ENCODE results near the gene KRT40. TPM values are rescaled to one million over a fixed set of nuclear protein-coding genes. Genes with fewer than 3 reads are reported as not detected.
A peak's percentile ranks its signal among the peaks of the same experiment; 100 is the strongest.

The KRT40 gene
- polyA plus RNA-seq, 3 donors: not detected

- Histone ChIP-seq H3K9ac (ENCODE audit: insufficient read depth, low read length, poor library complexity, severe bottlenecking) (no peak overlapping the region), H2AFZ (ENCODE audit: insufficient read depth, low read depth, low read length, poor library complexity, severe bottlenecking) (no peak overlapping the region), H3K9me3 (replicated peaks in 1 of 2; ENCODE audit: control insufficient read depth in 1 of 2, insufficient read depth in 1 of 2, low read length in 2 of 2) (no peaks in the 10 kb centered on the region), H3K36me3 (replicated peaks in 1 of 2; ENCODE audit: control insufficient read depth in 1 of 2, insufficient read depth in 2 of 2, low read length in 2 of 2) (no peaks in the 10 kb centered on the region), H3K27me3 (ENCODE audit: control insufficient read depth in 2 of 2, insufficient read depth in 2 of 2, low read length in 2 of 2) (peaks cover 7 to 12% of the 10 kb centered on the region in 2 donors), H4K20me1 (ENCODE audit: insufficient read depth, low read length) (no peaks in the 10 kb centered on the region), H3K27ac (ENCODE audit: low read depth in 1 of 2, low read length in 2 of 2) (no peak overlapping the region), H3K4me3 (replicated peaks in 1 of 3; ENCODE audit: low read depth in 2 of 3, low read length in 3 of 3) (no peak overlapping the region), H3K4me1 (ENCODE audit: control insufficient read depth in 1 of 2, insufficient read depth in 2 of 2, low read length in 2 of 2) (peaks cover 13 to 17% of the 10 kb centered on the region in 2 donors), H3K79me2 (ENCODE audit: insufficient read depth, low read length) (no peaks in the 10 kb centered on the region), H3K4me2 (replicated peaks; ENCODE audit: extremely low read depth, low read length, poor library complexity, severe bottlenecking) (no peak overlapping the region)
- Mint-ChIP-seq H3K27me3 (ENCODE audit: low read depth in 3 of 3) (peaks cover 8 to 12% (median 8%) of the 10 kb centered on the region in 3 donors), H3K9me3 (peaks cover 0 to 10% (median 0%) of the 10 kb centered on the region in 7 donors), H3K4me1 (peaks cover 14% of the 10 kb centered on the region), H3K4me3 (no peak overlapping the region), H3K27ac (peak overlapping the region in 2 of 7 donors; percentile 41 to 66), H3K36me3 (no peaks in the 10 kb centered on the region)
- DNase-seq: no peak
- 100% methylated on average over 1 of the region's 3 CpGs for WGBS (ENCODE audit: insufficient coverage)
- no peak for TF ChIP-seq CTCF (IDR thresholded peaks at IDR 0.05)
- intact Hi-C loops (cut with micrococcal nuclease): no loop called here
Observed at GRCh38 chr17:40935624-40936023, 48.5 kb downstream of the KRT40 start.

- no peak overlapping the region for H3K27ac Mint-ChIP-seq
- no peak overlapping the region for H3K27ac ChIP-seq (ENCODE audit: low read depth in 1 of 2, low read length in 2 of 2)
Observed at GRCh38 chr17:40932608-40933007, 51.5 kb downstream of the KRT40 start.

More at GRCh38 chr17:40932608-40933007, 51.5 kb downstream of the KRT40 start:
- intact Hi-C loops (cut with micrococcal nuclease): no loop called here
- Histone ChIP-seq H3K4me1 (ENCODE audit: control insufficient read depth in 1 of 2, insufficient read depth in 2 of 2, low read length in 2 of 2) (peaks cover 13 to 17% of the 10 kb centered on the region in 2 donors), H3K36me3 (replicated peaks in 1 of 2; ENCODE audit: control insufficient read depth in 1 of 2, insufficient read depth in 2 of 2, low read length in 2 of 2) (no peaks in the 10 kb centered on the region), H3K9me3 (replicated peaks in 1 of 2; ENCODE audit: control insufficient read depth in 1 of 2, insufficient read depth in 1 of 2, low read length in 2 of 2) (no peaks in the 10 kb centered on the region), H4K20me1 (ENCODE audit: insufficient read depth, low read length) (no peaks in the 10 kb centered on the region), H2AFZ (ENCODE audit: insufficient read depth, low read depth, low read length, poor library complexity, severe bottlenecking) (no peak overlapping the region), H3K4me2 (replicated peaks; ENCODE audit: extremely low read depth, low read length, poor library complexity, severe bottlenecking) (no peak overlapping the region), H3K27me3 (ENCODE audit: control insufficient read depth in 2 of 2, insufficient read depth in 2 of 2, low read length in 2 of 2) (peaks cover 7 to 12% of the 10 kb centered on the region in 2 donors), H3K9ac (ENCODE audit: insufficient read depth, low read length, poor library complexity, severe bottlenecking) (no peak overlapping the region), H3K4me3 (replicated peaks in 1 of 3; ENCODE audit: low read depth in 2 of 3, low read length in 3 of 3) (no peak overlapping the region), H3K79me2 (ENCODE audit: insufficient read depth, low read length) (no peaks in the 10 kb centered on the region)
- no peak overlapping the region for H3K4me3 Mint-ChIP-seq
- no peak for TF ChIP-seq CTCF (IDR thresholded peaks at IDR 0.05)
- no peaks in the 10 kb centered on the region for H3K36me3 Mint-ChIP-seq
- peaks cover 5 to 12% (median 8%) of the 10 kb centered on the region in 3 donors for H3K27me3 Mint-ChIP-seq (ENCODE audit: low read depth in 3 of 3)
- peaks cover 11% of the 10 kb centered on the region for H3K4me1 Mint-ChIP-seq
- no peak for DNase-seq
- WGBS (ENCODE audit: insufficient coverage): no CpG with 5 or more reads among the region's 2 CpGs
- H3K9me3 Mint-ChIP-seq: peaks cover 0 to 2% (median 0%) of the 10 kb centered on the region in 7 donors
